Subcutaneous adipose tissue (tissue), 4 donors: ENCODE measurements around the gene SLC10A6. TPM values are rescaled to one million over a fixed set of nuclear protein-coding genes. Genes with fewer than 3 reads are reported as not detected.

Source experiments
- total RNA-seq, 4 donors: library from RNA; depleted of rRNA; stranded (reverse); fragments of >200 nt; gene quantifications; one replicate each; pipeline ENCODE4 v1.1.0, GENCODE V29; 2016
- TF ChIP-seq, protein P1 (sequence below): fragments of 450-650 bp; IDR thresholded peaks from one replicate; pipeline ENCODE4 v1.5.1; 2016; ENCODE audit warnings: low read depth, mild to moderate bottlenecking, control low read depth, antibody characterized with exemption, moderate library complexity

The SLC10A6 gene
- total RNA-seq, 4 donors from 2014 or later: 4.4 to 16.4 (median 13.8) TPM

DNA sequence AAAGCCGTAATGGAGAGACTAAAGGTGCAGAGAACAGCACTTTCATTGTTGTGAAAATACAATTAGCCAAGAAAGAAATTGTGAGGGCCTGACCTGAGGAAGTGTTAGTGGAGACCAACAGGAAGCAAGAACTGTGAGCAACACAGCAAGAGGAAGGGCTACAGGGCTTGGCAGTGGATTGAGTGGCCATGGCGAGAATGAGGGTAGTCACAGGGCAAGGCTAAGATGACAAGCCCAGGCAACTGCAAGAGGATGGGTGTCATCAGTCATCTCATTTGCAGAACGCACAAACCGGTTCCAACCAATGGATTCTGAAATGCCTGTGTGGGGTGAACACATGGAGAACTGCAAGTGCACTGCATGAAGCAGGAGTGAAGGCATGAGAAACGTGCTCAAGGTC lies 3.6 kb downstream of the SLC10A6 start:
- TF ChIP-seq, protein P1, sequence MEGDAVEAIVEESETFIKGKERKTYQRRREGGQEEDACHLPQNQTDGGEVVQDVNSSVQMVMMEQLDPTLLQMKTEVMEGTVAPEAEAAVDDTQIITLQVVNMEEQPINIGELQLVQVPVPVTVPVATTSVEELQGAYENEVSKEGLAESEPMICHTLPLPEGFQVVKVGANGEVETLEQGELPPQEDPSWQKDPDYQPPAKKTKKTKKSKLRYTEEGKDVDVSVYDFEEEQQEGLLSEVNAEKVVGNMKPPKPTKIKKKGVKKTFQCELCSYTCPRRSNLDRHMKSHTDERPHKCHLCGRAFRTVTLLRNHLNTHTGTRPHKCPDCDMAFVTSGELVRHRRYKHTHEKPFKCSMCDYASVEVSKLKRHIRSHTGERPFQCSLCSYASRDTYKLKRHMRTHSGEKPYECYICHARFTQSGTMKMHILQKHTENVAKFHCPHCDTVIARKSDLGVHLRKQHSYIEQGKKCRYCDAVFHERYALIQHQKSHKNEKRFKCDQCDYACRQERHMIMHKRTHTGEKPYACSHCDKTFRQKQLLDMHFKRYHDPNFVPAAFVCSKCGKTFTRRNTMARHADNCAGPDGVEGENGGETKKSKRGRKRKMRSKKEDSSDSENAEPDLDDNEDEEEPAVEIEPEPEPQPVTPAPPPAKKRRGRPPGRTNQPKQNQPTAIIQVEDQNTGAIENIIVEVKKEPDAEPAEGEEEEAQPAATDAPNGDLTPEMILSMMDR: no peak

GRCh38 chr4:86841309-86841708 lies 7.9 kb downstream of the SLC10A6 start:
- TF ChIP-seq, protein P1: no peak

GRCh38 chr4:86840858-86841257 lies 8.3 kb downstream of the SLC10A6 start:
- TF ChIP-seq, protein P1: no peak

DNA sequence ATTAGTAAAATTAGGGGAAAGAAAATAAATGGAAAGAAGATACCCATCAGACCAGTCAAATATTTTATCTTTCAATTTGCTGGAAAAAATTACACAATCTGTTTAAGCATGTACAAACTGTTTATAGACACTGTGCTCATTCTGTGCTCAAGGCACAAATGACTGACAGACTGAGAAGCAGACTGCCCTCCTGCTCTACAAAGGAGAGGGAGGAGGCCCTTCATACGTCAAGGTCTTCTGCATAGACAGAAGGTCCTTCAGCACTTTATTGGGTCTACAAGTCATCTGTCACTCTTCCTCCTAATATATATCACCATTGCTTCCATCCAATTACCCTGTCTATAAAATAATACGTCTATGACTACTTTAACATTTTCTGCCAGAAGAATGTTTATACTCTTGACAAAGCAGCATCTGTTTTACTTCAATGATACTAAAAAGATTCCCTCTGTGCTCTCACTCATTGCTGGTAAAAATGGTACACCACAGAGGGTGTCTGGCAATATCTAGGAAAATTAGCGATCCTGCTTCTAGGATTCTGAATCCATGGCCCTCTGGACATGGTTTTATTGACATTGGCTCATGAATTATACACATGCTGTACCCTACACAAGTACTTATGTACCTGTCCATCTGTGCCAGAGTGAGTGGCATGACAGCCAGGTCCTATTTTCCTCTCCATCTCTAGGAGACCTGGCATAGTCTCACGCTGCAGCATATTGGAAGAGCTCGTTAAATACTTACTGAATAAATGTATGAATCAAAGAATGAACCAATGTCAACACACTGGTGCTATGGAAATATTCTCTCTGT lies 11.3 kb downstream of the SLC10A6 start:
- TF ChIP-seq, protein P1: no peak

DNA sequence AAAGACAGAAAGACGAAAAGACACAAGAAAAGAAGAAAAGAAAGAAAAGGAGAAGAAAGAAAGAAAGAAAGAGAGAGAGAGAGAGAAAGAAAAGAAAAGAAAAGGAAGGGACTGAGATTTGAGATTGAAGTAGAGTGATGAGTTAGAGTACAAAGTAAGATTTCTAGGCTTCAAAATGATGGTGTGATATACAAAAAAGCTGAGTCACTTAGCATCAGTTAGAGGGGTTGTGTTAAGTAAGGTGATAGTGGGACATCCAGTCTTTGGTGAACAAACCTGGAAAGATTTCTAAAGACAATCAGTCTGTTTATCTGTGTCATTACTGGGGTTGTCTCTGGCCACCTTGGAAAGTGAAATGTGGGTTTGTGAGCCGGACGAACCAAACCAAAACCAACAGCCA lies 13.5 kb downstream of the SLC10A6 start:
- TF ChIP-seq, protein P1: no peak

DNA sequence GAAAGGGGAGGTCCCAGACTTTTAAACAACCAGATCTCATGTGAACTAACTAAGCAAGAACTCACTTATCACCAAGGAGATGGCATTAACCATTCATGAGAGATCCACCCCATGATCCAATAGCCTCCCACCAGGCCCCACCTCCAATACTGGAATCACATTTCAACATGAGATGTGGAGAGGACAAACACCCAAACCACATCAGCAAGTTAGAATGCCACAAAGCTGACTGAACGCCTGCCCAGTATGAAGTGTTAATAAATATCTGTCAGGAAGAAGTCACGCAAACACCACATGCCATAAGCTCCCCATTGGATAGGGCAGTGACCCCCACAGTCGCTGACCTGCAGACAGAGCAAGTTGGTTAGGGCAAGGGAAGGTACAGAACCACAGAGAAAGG lies 14.3 kb downstream of the SLC10A6 start:
- TF ChIP-seq, protein P1: no peak

- TF ChIP-seq, protein P1: no peak
Observed at GRCh38 chr4:86833615-86834014, 15.6 kb downstream of the SLC10A6 start.
